ENCODE data around the gene C10orf105.

C10orf105 gene

GRCh38 chr10:71743089-71743838 is 23.7 kb upstream of the C10orf105 start:
- Histone ChIP-seq H3K27me3 (ENCODE audit: control insufficient read depth, insufficient read depth, low read length) (no peaks in the 10 kb centered on the region), H3K27ac (ENCODE audit: low read depth, low read length) (no peak overlapping the region), H3K4me1 (ENCODE audit: control insufficient read depth, insufficient read depth, low read length) (peaks cover 16% of the 10 kb centered on the region; the same call in 1 of the 2 replicates), H3K9ac (ENCODE audit: low read length) (no peak overlapping the region), H3K36me3 (ENCODE audit: control insufficient read depth, insufficient read depth, low read length) (no peaks in the 10 kb centered on the region), H3K9me3 (ENCODE audit: control insufficient read depth, insufficient read depth, low read depth, low read length) (no peaks in the 10 kb centered on the region), H3K4me3 (ENCODE audit: low read depth, low read length) (no peak overlapping the region)

- Histone ChIP-seq H3K36me3 (ENCODE audit: control insufficient read depth, insufficient read depth, low read length) (no peaks in the 10 kb centered on the region), H3K27me3 (ENCODE audit: control insufficient read depth, insufficient read depth, low read length) (no peaks in the 10 kb centered on the region), H3K27ac (ENCODE audit: low read depth, low read length) (no peak overlapping the region), H3K4me1 (ENCODE audit: control insufficient read depth, insufficient read depth, low read length) (peaks cover 15% of the 10 kb centered on the region; the same call in 1 of the 2 replicates), H3K9me3 (ENCODE audit: control insufficient read depth, insufficient read depth, low read depth, low read length) (no peaks in the 10 kb centered on the region), H3K4me3 (ENCODE audit: low read depth, low read length) (no peak overlapping the region), H3K9ac (ENCODE audit: low read length) (no peak overlapping the region)
Measured at GRCh38 chr10:71742301-71743088, 22.9 kb upstream of the C10orf105 start.

- peaks cover 10% of the 10 kb centered on the region; the same call in 1 of the 2 replicates for H3K4me1 ChIP-seq (ENCODE audit: control insufficient read depth, insufficient read depth, low read length)
- no peaks in the 10 kb centered on the region for H3K36me3 ChIP-seq (ENCODE audit: control insufficient read depth, insufficient read depth, low read length)
- no peak overlapping the region for H3K9ac ChIP-seq (ENCODE audit: low read length)
- no peaks in the 10 kb centered on the region for H3K9me3 ChIP-seq (ENCODE audit: control insufficient read depth, insufficient read depth, low read depth, low read length)
- H3K4me3 ChIP-seq (ENCODE audit: low read depth, low read length): no peak overlapping the region
- H3K27ac ChIP-seq (ENCODE audit: low read depth, low read length): no peak overlapping the region
- no peaks in the 10 kb centered on the region for H3K27me3 ChIP-seq (ENCODE audit: control insufficient read depth, insufficient read depth, low read length)
Measured at GRCh38 chr10:71741671-71742070, 22.1 kb upstream of the C10orf105 start.

GRCh38 chr10:71741029-71741428 is 21.5 kb upstream of the C10orf105 start:
- H3K27ac ChIP-seq (ENCODE audit: low read depth, low read length): no peak overlapping the region

GRCh38 chr10:71740069-71740653 is 20.6 kb upstream of the C10orf105 start:
- Histone ChIP-seq H3K4me1 (ENCODE audit: control insufficient read depth, insufficient read depth, low read length) (peaks cover 10% of the 10 kb centered on the region; the same call in 1 of the 2 replicates), H3K4me3 (ENCODE audit: low read depth, low read length) (no peak overlapping the region), H3K9ac (ENCODE audit: low read length) (no peak overlapping the region), H3K27me3 (ENCODE audit: control insufficient read depth, insufficient read depth, low read length) (no peaks in the 10 kb centered on the region), H3K36me3 (ENCODE audit: control insufficient read depth, insufficient read depth, low read length) (no peaks in the 10 kb centered on the region), H3K27ac (ENCODE audit: low read depth, low read length) (no peak overlapping the region), H3K9me3 (ENCODE audit: control insufficient read depth, insufficient read depth, low read depth, low read length) (no peaks in the 10 kb centered on the region)

More at GRCh38 chr10:71741029-71741428, 21.5 kb upstream of the C10orf105 start:
- Histone ChIP-seq H3K4me3 (ENCODE audit: low read depth, low read length) (no peak overlapping the region), H3K9me3 (ENCODE audit: control insufficient read depth, insufficient read depth, low read depth, low read length) (no peaks in the 10 kb centered on the region), H3K36me3 (ENCODE audit: control insufficient read depth, insufficient read depth, low read length) (no peaks in the 10 kb centered on the region), H3K9ac (ENCODE audit: low read length) (no peak overlapping the region), H3K27me3 (ENCODE audit: control insufficient read depth, insufficient read depth, low read length) (no peaks in the 10 kb centered on the region), H3K4me1 (ENCODE audit: control insufficient read depth, insufficient read depth, low read length) (peaks cover 10% of the 10 kb centered on the region; the same call in 1 of the 2 replicates)

GRCh38 chr10:71739358-71739900 is 19.9 kb upstream of the C10orf105 start:
- H3K27me3 ChIP-seq (ENCODE audit: control insufficient read depth, insufficient read depth, low read length): no peaks in the 10 kb centered on the region
- H3K9me3 ChIP-seq (ENCODE audit: control insufficient read depth, insufficient read depth, low read depth, low read length): no peaks in the 10 kb centered on the region
- H3K9ac ChIP-seq (ENCODE audit: low read length): no peak overlapping the region
- peaks cover 10% of the 10 kb centered on the region; the same call in 1 of the 2 replicates for H3K4me1 ChIP-seq (ENCODE audit: control insufficient read depth, insufficient read depth, low read length)
- no peak overlapping the region for H3K4me3 ChIP-seq (ENCODE audit: low read depth, low read length)
- H3K36me3 ChIP-seq (ENCODE audit: control insufficient read depth, insufficient read depth, low read length): no peaks in the 10 kb centered on the region
- H3K27ac ChIP-seq (ENCODE audit: low read depth, low read length): no peak overlapping the region

- H3K4me3 ChIP-seq (ENCODE audit: low read depth, low read length): no peak overlapping the region
- H3K27ac ChIP-seq (ENCODE audit: low read depth, low read length): no peak overlapping the region
- no peaks in the 10 kb centered on the region for H3K9me3 ChIP-seq (ENCODE audit: control insufficient read depth, insufficient read depth, low read depth, low read length)
- no peaks in the 10 kb centered on the region for H3K27me3 ChIP-seq (ENCODE audit: control insufficient read depth, insufficient read depth, low read length)
- peaks cover 10% of the 10 kb centered on the region; the same call in 1 of the 2 replicates for H3K4me1 ChIP-seq (ENCODE audit: control insufficient read depth, insufficient read depth, low read length)
- H3K36me3 ChIP-seq (ENCODE audit: control insufficient read depth, insufficient read depth, low read length): no peaks in the 10 kb centered on the region
- no peak overlapping the region for H3K9ac ChIP-seq (ENCODE audit: low read length)
Measured at GRCh38 chr10:71737834-71738197, 18.2 kb upstream of the C10orf105 start.

- Histone ChIP-seq H3K27ac (ENCODE audit: low read depth, low read length) (no peak overlapping the region), H3K4me3 (ENCODE audit: low read depth, low read length) (no peak overlapping the region), H3K36me3 (ENCODE audit: control insufficient read depth, insufficient read depth, low read length) (no peaks in the 10 kb centered on the region), H3K9me3 (ENCODE audit: control insufficient read depth, insufficient read depth, low read depth, low read length) (no peaks in the 10 kb centered on the region), H3K4me1 (ENCODE audit: control insufficient read depth, insufficient read depth, low read length) (peaks cover 10% of the 10 kb centered on the region; the same call in 1 of the 2 replicates), H3K27me3 (ENCODE audit: control insufficient read depth, insufficient read depth, low read length) (no peaks in the 10 kb centered on the region), H3K9ac (ENCODE audit: low read length) (no peak overlapping the region)
Measured at GRCh38 chr10:71737001-71737833, 17.6 kb upstream of the C10orf105 start.

GRCh38 chr10:71736570-71736952 is 17.0 kb upstream of the C10orf105 start:
- H3K36me3 ChIP-seq (ENCODE audit: control insufficient read depth, insufficient read depth, low read length): no peaks in the 10 kb centered on the region
- no peaks in the 10 kb centered on the region for H3K9me3 ChIP-seq (ENCODE audit: control insufficient read depth, insufficient read depth, low read depth, low read length)
- H3K27me3 ChIP-seq (ENCODE audit: control insufficient read depth, insufficient read depth, low read length): no peaks in the 10 kb centered on the region
- H3K4me3 ChIP-seq (ENCODE audit: low read depth, low read length): no peak overlapping the region
- no peak overlapping the region for H3K27ac ChIP-seq (ENCODE audit: low read depth, low read length)
- H3K9ac ChIP-seq (ENCODE audit: low read length): no peak overlapping the region
- H3K4me1 ChIP-seq (ENCODE audit: control insufficient read depth, insufficient read depth, low read length): peaks cover 10% of the 10 kb centered on the region; the same call in 1 of the 2 replicates
